Neural cell (in vitro differentiated cells): ENCODE results near the gene FBXO21. TPM values are rescaled to one million over a fixed set of nuclear protein-coding genes. Genes with fewer than 3 reads are reported as not detected.

Source experiments
- H2AFZ ChIP-seq: fragments of 200-600, 300-800 bp; sonication (generic), shearing (Covaris generic); 2 replicates; pipeline ENCODE4 v1.6.0; 2014; ENCODE audit warnings: low read depth, mild to moderate bottlenecking, antibody characterized with exemption, low read length, moderate library complexity
- H3F3A ChIP-seq: fragments of 200-600 bp; shearing (Covaris generic); 2 replicates; pipeline ENCODE4 v1.6.1; 2016; ENCODE audit warnings: mild to moderate bottlenecking, moderate library complexity, mixed read lengths, antibody characterized with exemption, low read length; ENCODE audit not compliant: insufficient read depth, poor library complexity, severe bottlenecking
- H3K27ac ChIP-seq: fragments of 200-600, 300-800 bp; sonication (generic), shearing (Covaris generic); 2 replicates; pipeline ENCODE4 v1.5.1; 2014; ENCODE audit warnings: mild to moderate bottlenecking, low read length, moderate library complexity
- H3K27me3 ChIP-seq: fragments of 300-800, 200-600 bp; sonication (generic), shearing (Covaris generic); 2 replicates; pipeline ENCODE4 v1.6.0; 2014; ENCODE audit warnings: mild to moderate bottlenecking, low read depth, low read length, moderate library complexity; ENCODE audit not compliant: insufficient read depth
- H3K36me3 ChIP-seq: fragments of 300-800, 200-600 bp; sonication (generic), shearing (Covaris generic); 2 replicates; pipeline ENCODE4 v1.5.1; 2014; ENCODE audit warnings: mild to moderate bottlenecking, antibody characterized with exemption, low read length, moderate library complexity; ENCODE audit not compliant: insufficient read depth
- H3K4me2 ChIP-seq: fragments of 300-800, 200-600 bp; sonication (generic), shearing (Covaris generic); 2 replicates; pipeline ENCODE4 v1.6.0; 2014; ENCODE audit warnings: mild to moderate bottlenecking, low read length
- H3K4me3 ChIP-seq: fragments of 300-800, 200-600 bp; sonication (generic), shearing (Covaris generic); 2 replicates; pipeline ENCODE4 v1.5.1; 2014; ENCODE audit warnings: mild to moderate bottlenecking, low read length, moderate library complexity
- H3K79me2 ChIP-seq: fragments of 200-600 bp; shearing (Covaris generic); replicated peaks from 2 replicates; pipeline ENCODE4 v1.6.0; 2014; ENCODE audit warnings: mild to moderate bottlenecking, low read length, moderate library complexity; ENCODE audit not compliant: insufficient read depth
- H3K9ac ChIP-seq: fragments of 300-800, 200-600 bp; sonication (generic), shearing (Covaris generic); 2 replicates; pipeline ENCODE4 v1.6.1; 2016; ENCODE audit warnings: mild to moderate bottlenecking, low read length, mixed read lengths
- H3K9me2 ChIP-seq: fragments of 200-600 bp; shearing (Covaris generic); 2 replicates; pipeline ENCODE4 v1.6.1; 2016; ENCODE audit warnings: mild to moderate bottlenecking, low read length, mixed read lengths; ENCODE audit not compliant: insufficient read depth
- H3K9me3 ChIP-seq: fragments of 200-600, 300-800 bp; sonication (generic), shearing (Covaris generic); 2 replicates; pipeline ENCODE4 v1.6.1; 2016; ENCODE audit warnings: mild to moderate bottlenecking, mixed run types, low read length, moderate library complexity, mixed read lengths
- H4K20me1 ChIP-seq: fragments of 200-600 bp; shearing (Covaris generic); 2 replicates; pipeline ENCODE4 v1.6.1; 2016; ENCODE audit warnings: mild to moderate bottlenecking, mixed run types; ENCODE audit not compliant: insufficient read depth
- CTCF ChIP-seq: fragments of 450-650 bp; IDR thresholded peaks from 2 replicates; pipeline ENCODE4 v1.5.1; 2014; ENCODE audit warnings: antibody characterized with exemption, mild to moderate bottlenecking, moderate library complexity; ENCODE audit not compliant: poor library complexity, severe bottlenecking
- EP300 ChIP-seq: fragments of 450-650 bp; conservative IDR thresholded peaks from 2 replicates; pipeline ENCODE4 v1.6.1; 2014; ENCODE audit warnings: antibody characterized with exemption, mild to moderate bottlenecking, moderate library complexity; ENCODE audit not compliant: poor library complexity, severe bottlenecking
- EZH2 ChIP-seq: fragments of 200-600, 300-800 bp; shearing (Covaris generic), sonication (generic); IDR thresholded peaks from 2 replicates; pipeline ENCODE4 v1.6.1; 2014; ENCODE audit warnings: antibody characterized with exemption, low read length, borderline replicate concordance, mild to moderate bottlenecking; ENCODE audit not compliant: insufficient read depth, poor library complexity, severe bottlenecking
- MXI1 ChIP-seq: fragments of 450-650 bp; conservative IDR thresholded peaks from 2 replicates; pipeline ENCODE4 v1.6.1; 2014; ENCODE audit warnings: antibody characterized with exemption, mild to moderate bottlenecking; ENCODE audit not compliant: poor library complexity, severe bottlenecking
- POLR2AphosphoS5 ChIP-seq: IDR thresholded peaks from 2 replicates; pipeline ENCODE4 v1.6.1; 2012
- RAD21 ChIP-seq: fragments of 450-650 bp; conservative IDR thresholded peaks from 2 replicates; pipeline ENCODE4 v1.6.1; 2014; ENCODE audit warnings: antibody characterized with exemption, mild to moderate bottlenecking, moderate library complexity
- REST ChIP-seq: IDR thresholded peaks from 2 replicates; pipeline ENCODE4 v1.6.1; 2012; ENCODE audit warnings: borderline replicate concordance
- SMC3 ChIP-seq: fragments of 450-650 bp; conservative IDR thresholded peaks from 2 replicates; pipeline ENCODE4 v1.6.1; 2014; ENCODE audit warnings: antibody characterized with exemption, mild to moderate bottlenecking, moderate library complexity; ENCODE audit not compliant: poor library complexity
- TAF1 ChIP-seq: IDR thresholded peaks from 2 replicates; pipeline ENCODE4 v1.6.1; 2012; ENCODE audit warnings: low read depth
- polyA plus RNA-seq: library from polyadenylated mRNA; depleted of rRNA; stranded (reverse); fragments of >200 nt; gene quantifications from 2 replicates; pipeline ENCODE4 v1.2.3, GENCODE V29; 2014

Gene FBXO21
- polyA plus RNA-seq, 1 donor from 2014 or later = 127 TPM

GRCh38 chr12:117207675-117208074, 17.4 kb upstream of the FBXO21 start:
- Histone ChIP-seq H4K20me1 (no peaks in the 10 kb centered on the region), H3K9ac (no peak overlapping the region), H3F3A (no peaks in the 10 kb centered on the region), H3K9me3 (no peaks in the 10 kb centered on the region), H3K9me2 (no peaks in the 10 kb centered on the region), H3K27me3 (no peaks in the 10 kb centered on the region), H3K4me3 (no peak overlapping the region), H2AFZ (no peak overlapping the region), H3K36me3 (no peaks in the 10 kb centered on the region), H3K4me2 (no peak overlapping the region), H3K27ac (no peak overlapping the region), H3K79me2 (no peaks in the 10 kb centered on the region)
- TF ChIP-seq EZH2 (no peak), POLR2AphosphoS5 (no peak), SMC3 (no peak), RAD21 (no peak), EP300 (no peak), TAF1 (no peak), CTCF (no peak), MXI1 (no peak), REST (no peak)

GRCh38 chr12:117202556-117202955, 12.3 kb upstream of the FBXO21 start:
- H3F3A ChIP-seq = no peaks in the 10 kb centered on the region
- no peaks in the 10 kb centered on the region for H3K36me3 ChIP-seq
- no peaks in the 10 kb centered on the region for H3K27me3 ChIP-seq
- no peak overlapping the region for H3K4me3 ChIP-seq
- no peaks in the 10 kb centered on the region for H4K20me1 ChIP-seq
- no peaks in the 10 kb centered on the region for H3K79me2 ChIP-seq
- H3K4me2 ChIP-seq = no peak overlapping the region
- H2AFZ ChIP-seq = no peak overlapping the region
- H3K9ac ChIP-seq = no peak overlapping the region
- H3K9me3 ChIP-seq = no peaks in the 10 kb centered on the region
- no peak for TF ChIP-seq REST
- no peak for TF ChIP-seq EZH2
- no peak for TF ChIP-seq RAD21
- no peak for TF ChIP-seq CTCF
- no peak for TF ChIP-seq EP300
- no peak for TF ChIP-seq SMC3
- TF ChIP-seq POLR2AphosphoS5 = no peak
- TF ChIP-seq MXI1 = no peak
- no peak for TF ChIP-seq TAF1
- H3K9me2 ChIP-seq = no peaks in the 10 kb centered on the region
- H3K27ac ChIP-seq = no peak overlapping the region
